GM23338 (cell line): ENCODE measurements around the gene SYP. TPM values are rescaled to one million over a fixed set of nuclear protein-coding genes. Genes with fewer than 3 reads are reported as not detected.

Source experiments
- ATAC-seq: fragments of 200-7000 bp; cut with Tn5 transposase; 3 replicates; pipeline ENCODE4 v1.9.1; 2020
- DNase-seq: peaks from one replicate; pipeline ENCODE4 v3.0.0-alpha.2; 2015; ENCODE audit warnings: low spot score
- H2AFZ ChIP-seq: fragments of 200-600 bp; sonication (generic); 2 replicates; pipeline ENCODE4 v1.8.0; 2016; ENCODE audit warnings: antibody characterized with exemption, mild to moderate bottlenecking, moderate library complexity
- H3F3A ChIP-seq: fragments of 200-600 bp; sonication (generic); replicated peaks from 2 replicates; pipeline ENCODE4 v1.8.0; 2017; ENCODE audit warnings: antibody characterized with exemption, mixed run types, low read depth
- H3K27ac ChIP-seq: fragments of 200-600 bp; sonication (generic); 2 replicates; pipeline ENCODE4 v1.6.1; 2016; ENCODE audit warnings: low read depth
- H3K27me3 ChIP-seq: fragments of 200-600 bp; sonication (generic); 2 replicates; pipeline ENCODE4 v1.8.0; 2016; ENCODE audit warnings: mild to moderate bottlenecking, mixed run types, moderate library complexity; ENCODE audit not compliant: insufficient read depth
- H3K36me3 ChIP-seq: fragments of 200-600 bp; sonication (generic); 2 replicates; pipeline ENCODE4 v1.8.0; 2016; ENCODE audit warnings: mild to moderate bottlenecking; ENCODE audit not compliant: insufficient read depth
- H3K4me1 ChIP-seq: fragments of 200-600 bp; sonication (generic); 2 replicates; pipeline ENCODE4 v1.8.0; 2016; ENCODE audit warnings: mild to moderate bottlenecking, moderate library complexity; ENCODE audit not compliant: insufficient read depth
- H3K4me2 ChIP-seq: fragments of 200-600 bp; sonication (generic); 2 replicates; pipeline ENCODE4 v1.7.1; 2017; ENCODE audit warnings: mixed run types
- H3K4me3 ChIP-seq: fragments of 200-600 bp; sonication (generic); 2 replicates; pipeline ENCODE4 v1.6.1; 2016; ENCODE audit warnings: mixed run types
- H3K79me2 ChIP-seq: fragments of 200-600 bp; sonication (generic); replicated peaks from 2 replicates; pipeline ENCODE4 v1.8.0; 2017; ENCODE audit warnings: mild to moderate bottlenecking; ENCODE audit not compliant: insufficient read depth
- H3K9me2 ChIP-seq: fragments of 200-600 bp; sonication (generic); 2 replicates; pipeline ENCODE4 v1.8.0; 2017; ENCODE audit not compliant: insufficient read depth
- H4K20me1 ChIP-seq: fragments of 200-600 bp; sonication (generic); replicated peaks from 2 replicates; pipeline ENCODE4 v1.8.0; 2017; ENCODE audit warnings: mild to moderate bottlenecking; ENCODE audit not compliant: insufficient read depth
- H3K27ac Mint-ChIP-seq: 2 replicates; pipeline ENCODE4 v1.8.0; 2020; ENCODE audit warnings: inconsistent platforms, mild to moderate bottlenecking, moderate library complexity, mixed read lengths
- H3K27me3 Mint-ChIP-seq: 3 replicates; pipeline ENCODE4 v1.8.0; 2022; ENCODE audit warnings: low read depth, mild to moderate bottlenecking, moderate library complexity, mixed read lengths, inconsistent platforms; ENCODE audit not compliant: insufficient read depth, poor library complexity
- H3K36me3 Mint-ChIP-seq: 3 replicates; pipeline ENCODE4 v1.8.0; 2021; ENCODE audit warnings: low read depth, mild to moderate bottlenecking, inconsistent platforms, moderate library complexity, mixed read lengths
- H3K4me1 Mint-ChIP-seq: 3 replicates; pipeline ENCODE4 v1.8.0; 2020; ENCODE audit warnings: mild to moderate bottlenecking, inconsistent platforms, mixed read lengths
- H3K4me3 Mint-ChIP-seq: 3 replicates; pipeline ENCODE4 v1.8.0; 2021; ENCODE audit warnings: moderate library complexity, mild to moderate bottlenecking, inconsistent platforms, mixed read lengths
- H3K9me3 Mint-ChIP-seq: 3 replicates; pipeline ENCODE4 v1.8.0; 2020; ENCODE audit warnings: moderate library complexity, mild to moderate bottlenecking, inconsistent platforms, mixed read lengths
- ETS1 ChIP-seq: IDR thresholded peaks from 2 replicates; pipeline ENCODE4 v1.6.1; 2016; ENCODE audit warnings: antibody characterized with exemption
- EZH2phosphoT487 ChIP-seq: fragments of 200-600 bp; sonication (generic); IDR thresholded peaks from one replicate; pipeline ENCODE4 v1.8.1; 2018; ENCODE audit warnings: antibody characterized with exemption; ENCODE audit not compliant: unreplicated experiment
- JUNB ChIP-seq: IDR thresholded peaks from one replicate; pipeline ENCODE4 v1.6.1; 2016; ENCODE audit warnings: antibody characterized with exemption; ENCODE audit not compliant: unreplicated experiment
- NANOG ChIP-seq: IDR thresholded peaks from 2 replicates; pipeline ENCODE4 v1.6.1; 2016; ENCODE audit warnings: antibody characterized with exemption, borderline replicate concordance
- REST ChIP-seq: IDR thresholded peaks from one replicate; pipeline ENCODE4 v1.6.1; 2018; ENCODE audit warnings: antibody characterized with exemption; ENCODE audit not compliant: unreplicated experiment
- polyA plus RNA-seq: library from polyadenylated mRNA; unstranded; fragments of >200 nt; fragmentation: Nextera tagmentation; extraction: Ambion mirVana; gene quantifications from 2 replicates; pipeline ENCODE4 v1.2.1, GENCODE V29; 2016
- total RNA-seq: library from RNA; depleted of rRNA; stranded (reverse); fragments of >200 nt; shearing (Covaris generic); gene quantifications from 2 replicates; pipeline ENCODE4 v1.2.3, GENCODE V29; 2014
- TF ChIP-seq, protein P1 (sequence below), 2 experiments: fragments of 200-600 bp in 1 of 2; sonication (generic) in 1 of 2; conservative IDR thresholded peaks; 2 replicates each; pipeline versions ENCODE4 v1.5.1 to v1.6.1; 2016 to 2017; ENCODE audit warnings: antibody characterized with exemption in 2 of 2, low read depth in 2 of 2, mild to moderate bottlenecking in 2 of 2, moderate library complexity in 1 of 2

The SYP gene
- total and polyA plus RNA-seq, 2 experiments from 2014 or later, result 3.7 to 9.1 TPM

DNA sequence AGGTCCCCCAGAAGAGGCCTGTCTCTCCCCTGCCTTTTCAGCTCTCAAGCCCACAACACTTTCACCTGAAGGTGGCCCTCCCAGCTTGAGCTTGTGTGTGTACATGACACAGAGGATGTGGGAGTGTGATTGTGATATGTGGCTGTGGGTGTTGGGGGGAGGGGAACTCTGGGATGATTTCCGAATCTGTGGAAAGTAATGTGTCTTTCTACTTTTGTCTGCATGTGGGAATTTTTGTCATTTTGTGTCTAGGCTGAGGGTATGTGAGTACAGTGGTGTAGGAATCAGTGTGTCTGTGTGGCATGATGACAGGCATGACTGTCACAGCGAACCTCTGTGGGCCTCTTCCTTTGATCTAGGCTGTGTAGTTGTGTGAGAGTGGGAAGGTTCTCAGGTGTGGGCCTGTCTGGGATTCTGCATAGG is 6.4 kb downstream of the SYP start:
- Mint-ChIP-seq H3K27ac (peak overlapping the region; percentile 31; the same call in 1 of the 2 replicates), H3K27me3 (peaks cover 7% of the 10 kb centered on the region), H3K4me3 (no peak overlapping the region), H3K4me1 (peaks cover 18% of the 10 kb centered on the region), H3K9me3 (no peaks in the 10 kb centered on the region), H3K36me3 (no peaks in the 10 kb centered on the region; the same call in 2 of the 3 replicates)
- no peaks in the 10 kb centered on the region for H3K27me3 ChIP-seq
- H3K27ac ChIP-seq, result no peak overlapping the region
- no peaks in the 10 kb centered on the region for H3K36me3 ChIP-seq
- no peak overlapping the region for H3K4me3 ChIP-seq
- no peak overlapping the region for H3K4me2 ChIP-seq
- H3K4me1 ChIP-seq, result no peaks in the 10 kb centered on the region; the same call in 1 of the 2 replicates
- TF ChIP-seq NANOG (no peak), EZH2phosphoT487 (no peak), ETS1 (no peak), JUNB (no peak)
- no peak for DNase-seq
- H3K79me2 ChIP-seq, result no peaks in the 10 kb centered on the region
- no peak for ATAC-seq
- no peaks in the 10 kb centered on the region for H4K20me1 ChIP-seq
- no peaks in the 10 kb centered on the region for H3F3A ChIP-seq
- no peak overlapping the region for H2AFZ ChIP-seq
- H3K9me2 ChIP-seq, result no peaks in the 10 kb centered on the region

DNA sequence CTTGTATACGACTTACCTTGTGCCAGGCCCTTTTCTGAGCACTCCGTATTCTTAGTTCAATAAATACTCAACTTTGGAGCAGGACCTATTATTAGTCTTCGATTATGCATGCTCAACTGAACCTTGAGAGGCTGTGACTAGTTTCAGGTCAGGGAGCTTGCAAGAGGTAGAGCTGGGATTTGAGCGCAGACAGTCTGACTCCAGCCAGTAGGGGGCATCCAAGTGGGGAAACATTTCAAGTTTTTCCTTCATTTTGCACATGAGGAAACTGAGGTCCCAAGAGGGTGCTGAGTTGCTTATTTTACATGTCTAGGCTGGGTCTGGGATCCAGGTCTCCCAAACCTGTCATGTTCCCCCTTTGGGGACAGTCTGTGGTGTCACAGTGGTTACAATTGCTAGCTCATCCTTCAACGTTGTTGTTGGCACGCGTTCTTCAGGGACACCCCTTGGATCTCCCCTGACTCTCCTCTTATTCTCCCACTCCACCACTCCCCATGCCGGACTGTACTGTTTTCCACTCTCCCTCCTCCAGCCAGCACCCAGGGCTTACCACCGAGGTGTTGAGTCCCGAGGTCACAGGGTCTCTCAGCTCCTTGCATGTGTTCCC is 7.2 kb downstream of the SYP start:
- Mint-ChIP-seq H3K27me3 (peaks cover 7% of the 10 kb centered on the region), H3K36me3 (no peaks in the 10 kb centered on the region; the same call in 2 of the 3 replicates), H3K4me1 (peaks cover 16% of the 10 kb centered on the region), H3K9me3 (no peaks in the 10 kb centered on the region), H3K4me3 (peak overlapping the region; percentile 53; the same call in 2 of the 3 replicates), H3K27ac (0 out of 2 replicates have a peak overlapping the region, but pooled peaks have one; percentile 62)
- no peaks in the 10 kb centered on the region for H4K20me1 ChIP-seq
- H3K36me3 ChIP-seq, result no peaks in the 10 kb centered on the region
- peak; percentile 67 for DNase-seq
- H3K4me3 ChIP-seq, result no peak overlapping the region
- no peaks in the 10 kb centered on the region for H3K27me3 ChIP-seq
- H3K79me2 ChIP-seq, result no peaks in the 10 kb centered on the region
- no peak overlapping the region for H3K27ac ChIP-seq
- no peak overlapping the region for H2AFZ ChIP-seq
- H3K9me2 ChIP-seq, result no peaks in the 10 kb centered on the region
- H3F3A ChIP-seq, result no peaks in the 10 kb centered on the region
- ATAC-seq, result peak; percentile 1; the same call in 1 of the 3 replicates
- H3K4me1 ChIP-seq, result no peaks in the 10 kb centered on the region; the same call in 1 of the 2 replicates
- TF ChIP-seq, protein P1, sequence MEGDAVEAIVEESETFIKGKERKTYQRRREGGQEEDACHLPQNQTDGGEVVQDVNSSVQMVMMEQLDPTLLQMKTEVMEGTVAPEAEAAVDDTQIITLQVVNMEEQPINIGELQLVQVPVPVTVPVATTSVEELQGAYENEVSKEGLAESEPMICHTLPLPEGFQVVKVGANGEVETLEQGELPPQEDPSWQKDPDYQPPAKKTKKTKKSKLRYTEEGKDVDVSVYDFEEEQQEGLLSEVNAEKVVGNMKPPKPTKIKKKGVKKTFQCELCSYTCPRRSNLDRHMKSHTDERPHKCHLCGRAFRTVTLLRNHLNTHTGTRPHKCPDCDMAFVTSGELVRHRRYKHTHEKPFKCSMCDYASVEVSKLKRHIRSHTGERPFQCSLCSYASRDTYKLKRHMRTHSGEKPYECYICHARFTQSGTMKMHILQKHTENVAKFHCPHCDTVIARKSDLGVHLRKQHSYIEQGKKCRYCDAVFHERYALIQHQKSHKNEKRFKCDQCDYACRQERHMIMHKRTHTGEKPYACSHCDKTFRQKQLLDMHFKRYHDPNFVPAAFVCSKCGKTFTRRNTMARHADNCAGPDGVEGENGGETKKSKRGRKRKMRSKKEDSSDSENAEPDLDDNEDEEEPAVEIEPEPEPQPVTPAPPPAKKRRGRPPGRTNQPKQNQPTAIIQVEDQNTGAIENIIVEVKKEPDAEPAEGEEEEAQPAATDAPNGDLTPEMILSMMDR (conservative IDR thresholded peaks at IDR 0.05; ENCODE audit: low read depth in 2 of 2), result peak; percentile 63
- TF ChIP-seq REST, result no peak
- H3K4me2 ChIP-seq, result no peak overlapping the region
